IMR-90 (cell line): ENCODE data around the gene TP73. TPM values are rescaled to one million over a fixed set of nuclear protein-coding genes. Genes with fewer than 3 reads are reported as not detected.

ENCODE experiments used
- ATAC-seq: fragments of 200-7000 bp; cut with Tn5 transposase; 2 replicates; pipeline ENCODE4 v1.9.1; 2020; ENCODE audit warnings: low read depth, mild to moderate bottlenecking, moderate library complexity
- BruUV-seq: library from RNA; stranded (reverse); fragments of 400-500 nt; replicated peaks from 2 replicates; lab custom pipeline; 2021; lab: Mats Ljungman, UMichigan
- CTCF ChIA-PET: fragments of 300-600 bp; formaldehyde crosslinking; extraction: SDS; loops from one replicate; lab custom pipeline; 2021; ENCODE audit warnings: antibody characterized with exemption; lab: Yijun Ruan, JAX
- POLR2A ChIA-PET: fragments of 300-600 bp; sonication (Branson Sonifier 250); formaldehyde crosslinking; loops from one replicate; lab custom pipeline; 2022; ENCODE audit warnings: antibody characterized with exemption; ENCODE audit not compliant: unreplicated experiment; lab: Charles Lee
- DNase-seq: peaks from one replicate; pipeline ENCODE4 v3.0.0; 2013
- H2AFZ ChIP-seq: replicated peaks from 2 replicates; pipeline ENCODE3; 2013; ENCODE audit warnings: low read length, mild to moderate bottlenecking; ENCODE audit not compliant: poor library complexity
- H2AK5ac ChIP-seq: 2 replicates; pipeline ENCODE4 v1.6.1; 2013; ENCODE audit warnings: low read depth, low read length, inconsistent platforms
- H2AK9ac ChIP-seq: replicated peaks from 2 replicates; pipeline ENCODE3; 2013; ENCODE audit warnings: mild to moderate bottlenecking, low read depth, low read length, moderate library complexity; ENCODE audit not compliant: poor library complexity
- H2BK120ac ChIP-seq: 2 replicates; pipeline ENCODE4 v1.6.1; 2013; ENCODE audit warnings: low read depth, low read length, inconsistent platforms
- H2BK15ac ChIP-seq: 3 replicates; pipeline ENCODE4 v1.6.1; 2013; ENCODE audit warnings: low read depth, low read length, inconsistent platforms
- H2BK20ac ChIP-seq: 2 replicates; pipeline ENCODE4 v1.6.1; 2013; ENCODE audit warnings: low read depth, mild to moderate bottlenecking, inconsistent platforms, low read length, moderate library complexity
- H2BK5ac ChIP-seq: 2 replicates; pipeline ENCODE4 v1.6.1; 2013; ENCODE audit warnings: mild to moderate bottlenecking, low read depth, low read length, inconsistent platforms; ENCODE audit not compliant: poor library complexity, severe bottlenecking
- H3K14ac ChIP-seq: replicated peaks from 2 replicates; pipeline ENCODE4 v1.6.1; 2013; ENCODE audit warnings: low read depth, low read length, inconsistent platforms
- H3K18ac ChIP-seq: 2 replicates; pipeline ENCODE4 v1.6.1; 2013; ENCODE audit warnings: low read depth, low read length, control low read depth
- H3K23ac ChIP-seq: 2 replicates; pipeline ENCODE4 v1.6.1; 2013; ENCODE audit warnings: low read depth, low read length, inconsistent platforms
- H3K27ac ChIP-seq: 2 replicates; pipeline ENCODE4 v1.5.1; 2013; ENCODE audit warnings: mild to moderate bottlenecking, control low read depth, low read length; ENCODE audit not compliant: insufficient read depth
- H3K27me3 ChIP-seq: 2 replicates; pipeline ENCODE4 v1.6.1; 2013; ENCODE audit warnings: low read length; ENCODE audit not compliant: control insufficient read depth, insufficient read depth
- H3K36me3 ChIP-seq: 2 replicates; pipeline ENCODE4 v1.6.1; 2013; ENCODE audit warnings: low read length, mixed read lengths; ENCODE audit not compliant: control insufficient read depth, insufficient read depth
- H3K4ac ChIP-seq: 2 replicates; pipeline ENCODE4 v1.6.1; 2013; ENCODE audit warnings: low read depth, low read length, inconsistent platforms
- H3K4me1 ChIP-seq: 2 replicates; pipeline ENCODE4 v1.6.1; 2013; ENCODE audit warnings: low read length, mixed read lengths; ENCODE audit not compliant: control insufficient read depth, insufficient read depth
- H3K4me2 ChIP-seq: 2 replicates; pipeline ENCODE4 v1.6.1; 2013; ENCODE audit warnings: low read depth, mild to moderate bottlenecking, control low read depth, low read length, moderate library complexity
- H3K4me3 ChIP-seq: 2 replicates; pipeline ENCODE4 v1.5.1; 2013; ENCODE audit warnings: low read depth, mild to moderate bottlenecking, control low read depth, low read length, moderate library complexity; ENCODE audit not compliant: insufficient read depth
- H3K56ac ChIP-seq: 2 replicates; pipeline ENCODE4 v1.6.1; 2013; ENCODE audit warnings: low read length, inconsistent platforms; ENCODE audit not compliant: insufficient read depth; ENCODE audit errors: extremely low read depth
- H3K79me1 ChIP-seq, 2 experiments: 2 replicates each; pipeline ENCODE4 v1.6.1; 2013; ENCODE audit warnings: low read length in 2 of 2, inconsistent platforms in 1 of 2, low read depth in 1 of 2
- H3K9ac ChIP-seq: 2 replicates; pipeline ENCODE4 v1.6.1; 2013; ENCODE audit warnings: low read depth, low read length, control low read depth
- H3K9me1 ChIP-seq: 2 replicates; pipeline ENCODE4 v1.6.1; 2013; ENCODE audit warnings: low read length, inconsistent platforms; ENCODE audit not compliant: insufficient read depth
- H3K9me3 ChIP-seq: 2 replicates; pipeline ENCODE4 v1.6.1; 2013; ENCODE audit warnings: low read length; ENCODE audit not compliant: control insufficient read depth, insufficient read depth
- H4K20me1 ChIP-seq: 2 replicates; pipeline ENCODE4 v1.6.1; 2013; ENCODE audit warnings: low read length, inconsistent platforms; ENCODE audit not compliant: insufficient read depth
- H4K5ac ChIP-seq: 2 replicates; pipeline ENCODE4 v1.6.1; 2013; ENCODE audit warnings: mild to moderate bottlenecking, low read depth, low read length, control low read depth
- H4K8ac ChIP-seq, 2 experiments: 2 replicates each; pipeline ENCODE4 v1.6.1; 2013; ENCODE audit warnings: low read depth in 2 of 2, low read length in 2 of 2, control low read depth in 1 of 2, inconsistent platforms in 1 of 2
- H4K91ac ChIP-seq: 2 replicates; pipeline ENCODE4 v1.6.1; 2013; ENCODE audit warnings: low read depth, low read length, inconsistent platforms; ENCODE audit not compliant: insufficient read depth
- BHLHE40 ChIP-seq: fragments of 150-350 bp; IDR thresholded peaks from 2 replicates; pipeline ENCODE4 v1.6.1; 2016; ENCODE audit warnings: mild to moderate bottlenecking, low read depth, low read length
- CHD1 ChIP-seq: IDR thresholded peaks from 2 replicates; pipeline ENCODE4 v1.6.1; 2012; ENCODE audit warnings: low read depth, low read length, improper control_type of control experiment
- CTCF ChIP-seq: conservative IDR thresholded peaks from 2 replicates; pipeline ENCODE4 v1.5.1; 2012; ENCODE audit warnings: mild to moderate bottlenecking, low read depth, low read length, improper control_type of control experiment
- ELK1 ChIP-seq: fragments of 150-350 bp; IDR thresholded peaks from 2 replicates; pipeline ENCODE4 v1.6.1; 2016; ENCODE audit warnings: low read depth, mild to moderate bottlenecking, low read length, moderate library complexity, borderline replicate concordance
- FOS ChIP-seq: fragments of 150-350 bp; IDR thresholded peaks from 2 replicates; pipeline ENCODE4 v1.6.1; 2016; ENCODE audit warnings: low read depth, low read length
- MAFK ChIP-seq: IDR thresholded peaks from 2 replicates; pipeline ENCODE4 v1.6.1; 2012; ENCODE audit warnings: low read depth, low read length, improper control_type of control experiment
- MAZ ChIP-seq: IDR thresholded peaks from 2 replicates; pipeline ENCODE4 v1.6.1; 2012; ENCODE audit warnings: low read depth, mild to moderate bottlenecking, low read length, improper control_type of control experiment, moderate library complexity, borderline replicate concordance
- MXI1 ChIP-seq: IDR thresholded peaks from 2 replicates; pipeline ENCODE4 v1.6.1; 2012; ENCODE audit warnings: low read depth, mild to moderate bottlenecking, low read length, moderate library complexity, borderline replicate concordance
- NFE2L2 ChIP-seq: fragments of 150-350 bp; IDR thresholded peaks from 2 replicates; pipeline ENCODE4 v1.6.1; 2016; ENCODE audit warnings: low read depth, mild to moderate bottlenecking, low read length
- POLR2A ChIP-seq: IDR thresholded peaks from 2 replicates; pipeline ENCODE4 v1.6.1; 2012; ENCODE audit warnings: mild to moderate bottlenecking, low read depth, low read length
- RAD21 ChIP-seq: IDR thresholded peaks from 2 replicates; pipeline ENCODE4 v1.6.1; 2012; ENCODE audit warnings: low read length, improper control_type of control experiment
- RCOR1 ChIP-seq: IDR thresholded peaks from 2 replicates; pipeline ENCODE4 v1.6.1; 2012; ENCODE audit warnings: mild to moderate bottlenecking, low read length, improper control_type of control experiment; ENCODE audit not compliant: insufficient replicate concordance
- RFX5 ChIP-seq: IDR thresholded peaks from 2 replicates; pipeline ENCODE4 v1.8.0; 2012; ENCODE audit warnings: low read depth, mild to moderate bottlenecking, low read length, moderate library complexity
- SMC3 ChIP-seq: fragments of 150-350 bp; IDR thresholded peaks from 2 replicates; pipeline ENCODE4 v1.6.1; 2016; ENCODE audit warnings: low read depth, mild to moderate bottlenecking, antibody characterized with exemption, low read length, moderate library complexity
- USF2 ChIP-seq: fragments of 150-350 bp; IDR thresholded peaks from 2 replicates; pipeline ENCODE4 v1.6.1; 2017; ENCODE audit warnings: mild to moderate bottlenecking, antibody characterized with exemption, low read length, low read depth
- WGBS, 2 experiments: methylation state at CpG; one replicate each; pipeline versions ENCODE4 v1.1.5 to v1.1.7; 2013; ENCODE audit warnings: missing lambda C conversion rate in 2 of 2; ENCODE audit not compliant: insufficient read length in 1 of 2; ENCODE audit errors: extremely low coverage in 2 of 2; 5-methylcytosine and 5-hydroxymethylcytosine counted together
- dilution Hi-C: fragments of 300-500 bp; cut with HindIII; formaldehyde crosslinking; loops from one replicate; pipeline ENCODE4 v1.14.3; 2018; ENCODE audit warnings: low sequenced_read_pairs; ENCODE audit not compliant: unreplicated experiment
- in situ Hi-C: fragments of 300-500 bp; cut with MboI; formaldehyde crosslinking; loops from 3 replicates; pipeline ENCODE4 v1.14.3; 2019; ENCODE audit warnings: low sequenced_read_pairs, inconsistent platforms, mixed read lengths
- intact Hi-C: fragments of 100-400 bp; cut with micrococcal nuclease; formaldehyde crosslinking; loops from 2 replicates; pipeline ENCODE4 v1.10.0; 2022
- polyA plus RNA-seq, 3 experiments: library from polyadenylated mRNA; depleted of rRNA; stranded (reverse); fragments of >200 nt; gene quantifications; 2 replicates each; pipeline ENCODE4 v1.2.3, GENCODE V29; 2012; ENCODE audit warnings: low replicate concordance in 1 of 3
- total RNA-seq: library from RNA; depleted of rRNA; stranded (reverse); fragments of >200 nt; gene quantifications from 2 replicates; pipeline ENCODE4 v1.2.3, GENCODE V29; 2012

TP73 gene
- total and polyA plus RNA-seq, 2 of the 4 experiments (the other 2 are of a cell fraction), result not detected

GRCh38 chr1:3681898-3682806, 29.8 kb downstream of the TP73 start:
- H4K20me1 ChIP-seq, result no peaks in the 10 kb centered on the region
- WGBS, 2 experiments, result 69% methylated on average over 10 of the region's 27 CpGs; no CpG with 5 or more reads in 1 of the 2 experiments
- TF ChIP-seq POLR2A (no peak), BHLHE40 (no peak), RFX5 (no peak), NFE2L2 (no peak), FOS (no peak), CTCF (no peak), MAFK (no peak), ELK1 (no peak), USF2 (no peak), MXI1 (no peak), RCOR1 (no peak), CHD1 (no peak), MAZ (no peak), SMC3 (no peak), RAD21 (no peak)

More at GRCh38 chr1:3681898-3682806, 29.8 kb downstream of the TP73 start:
- no peak overlapping the region for H3K4ac ChIP-seq
- no peak overlapping the region for H2BK15ac ChIP-seq
- DNase-seq (no peak), ATAC-seq (no peak)
- H4K5ac ChIP-seq, result no peak overlapping the region
- H3K9me3 ChIP-seq, result no peaks in the 10 kb centered on the region
- no peak overlapping the region for H2AK9ac ChIP-seq
- no peak overlapping the region for H3K23ac ChIP-seq
- H4K8ac ChIP-seq, result no peak overlapping the region
- H2AK5ac ChIP-seq, result no peak overlapping the region
- POLR2A ChIA-PET, result no interaction called here
- H2BK5ac ChIP-seq, result no peak overlapping the region
- BruUV-seq, result no TSS peak
- no peak overlapping the region for H3K4me2 ChIP-seq
- intact Hi-C loops (no loop called here), in situ Hi-C loops (no loop called here), dilution Hi-C loops (no loop called here)
- H2BK20ac ChIP-seq, result no peak overlapping the region
- H3K36me3 ChIP-seq, result no peaks in the 10 kb centered on the region
- no peaks in the 10 kb centered on the region for H3K79me1 ChIP-seq
- H3K18ac ChIP-seq, result no peak overlapping the region
- H3K4me1 ChIP-seq, result no peaks in the 10 kb centered on the region
- peaks cover 9% of the 10 kb centered on the region; the same call in 1 of the 2 replicates for H3K27me3 ChIP-seq
- H3K9me1 ChIP-seq, result no peaks in the 10 kb centered on the region
- no peak overlapping the region for H3K56ac ChIP-seq
- H3K4me3 ChIP-seq, result no peak overlapping the region
- CTCF ChIA-PET, result no interaction called here
- no peak overlapping the region for H2AFZ ChIP-seq
- no peak overlapping the region for H3K27ac ChIP-seq
- H4K91ac ChIP-seq, result no peak overlapping the region
- no peak overlapping the region for H2BK120ac ChIP-seq
- no peak overlapping the region for H3K9ac ChIP-seq
- no peak overlapping the region for H3K14ac ChIP-seq
